GM23338 (cell line): ENCODE results near the gene KRTAP16-1.

ENCODE experiments used
- CREB1 ChIP-seq: fragments of 250-450 bp; sonication (Bioruptor Pico); IDR thresholded peaks from 2 replicates; pipeline ENCODE4 v1.5.0; 2020; ENCODE audit warnings: low read depth, mild to moderate bottlenecking, moderate library complexity
- CTCF ChIP-seq, 2 experiments: fragments of 200-600 bp in 1 of 2; sonication (generic) in 1 of 2; conservative IDR thresholded peaks; 2 replicates each; pipeline versions ENCODE4 v1.5.1 to v1.6.1; 2016 to 2017; ENCODE audit warnings: antibody characterized with exemption in 2 of 2, low read depth in 2 of 2, mild to moderate bottlenecking in 2 of 2, moderate library complexity in 1 of 2
- ETS1 ChIP-seq: IDR thresholded peaks from 2 replicates; pipeline ENCODE4 v1.6.1; 2016; ENCODE audit warnings: antibody characterized with exemption
- EZH2 ChIP-seq: fragments of 200-600 bp; sonication (generic); IDR thresholded peaks from one replicate; pipeline ENCODE4 v1.8.0; 2017; ENCODE audit warnings: antibody characterized with exemption, mild to moderate bottlenecking, low read depth; ENCODE audit not compliant: unreplicated experiment
- EZH2phosphoT487 ChIP-seq: fragments of 200-600 bp; sonication (generic); IDR thresholded peaks from one replicate; pipeline ENCODE4 v1.8.1; 2018; ENCODE audit warnings: antibody characterized with exemption; ENCODE audit not compliant: unreplicated experiment
- POLR2AphosphoS5 ChIP-seq: IDR thresholded peaks from 2 replicates; pipeline ENCODE4 v1.6.1; 2016; ENCODE audit warnings: antibody characterized with exemption, low read depth
- REST ChIP-seq: IDR thresholded peaks from one replicate; pipeline ENCODE4 v1.6.1; 2018; ENCODE audit warnings: antibody characterized with exemption; ENCODE audit not compliant: unreplicated experiment
- ZNF114 ChIP-seq: fragments of 250-450 bp; sonication (Bioruptor Pico); IDR thresholded peaks from 2 replicates; pipeline ENCODE4 v1.5.0; 2020; ENCODE audit warnings: mild to moderate bottlenecking, moderate library complexity

DNA sequence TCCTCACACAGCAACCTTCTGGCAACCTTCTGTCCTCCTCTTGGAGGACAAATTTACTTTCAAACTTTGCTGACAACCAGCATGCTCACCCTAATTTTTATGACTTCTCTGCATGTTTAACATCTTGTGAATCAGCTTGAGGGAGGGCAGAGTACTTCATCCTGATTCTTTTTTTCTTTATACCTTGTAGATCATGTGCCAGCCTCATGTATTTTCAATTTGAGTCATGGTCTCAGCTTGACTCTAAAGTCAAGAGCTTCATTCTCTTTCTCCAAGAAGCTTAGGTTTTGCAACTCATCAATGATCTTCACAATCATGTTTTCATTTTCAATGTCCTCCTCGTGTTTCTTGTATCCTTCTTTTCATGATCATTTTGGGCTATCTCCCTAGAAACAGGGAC, 37.3 kb downstream of the KRTAP16-1 start:
- TF ChIP-seq ZNF114 (CRISPR knock-in tag) (no peak), EZH2 (no peak), CTCF (conservative IDR thresholded peaks at IDR 0.05; ENCODE audit: low read depth in 2 of 2) (no peak), REST (no peak), ETS1 (no peak), POLR2AphosphoS5 (no peak), CREB1 (CRISPR knock-in tag) (no peak), EZH2phosphoT487 (no peak)
